Measurements from ENCODE around the gene RTN4RL2.

DNA sequence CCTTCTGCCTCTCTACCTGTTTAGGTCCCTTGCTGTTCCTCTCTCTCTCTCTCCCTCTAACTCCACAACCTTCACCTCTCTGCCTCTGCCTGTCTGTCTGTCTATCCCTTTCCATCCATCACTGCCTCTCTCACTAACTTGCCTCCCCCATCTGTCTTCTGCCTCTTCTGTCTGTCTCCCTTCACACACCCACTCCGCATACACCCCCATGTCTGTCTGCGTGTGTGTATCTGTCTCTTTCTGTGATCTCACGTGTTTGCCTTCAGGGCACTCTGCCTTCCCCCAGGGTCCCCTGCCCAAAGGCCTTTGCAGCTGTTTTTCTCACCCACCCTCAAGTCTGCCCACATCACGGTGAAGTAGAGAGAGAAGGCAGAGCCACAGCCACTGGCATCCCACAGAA, 7.9 kb downstream of the RTN4RL2 start:
- TF ChIP-seq POLR2A (IDR thresholded peaks at IDR 0.05), result no peak
- TF ChIP-seq POLR2AphosphoS5 (IDR thresholded peaks at IDR 0.05), result no peak
- TF ChIP-seq CTCF (IDR thresholded peaks at IDR 0.05), result no peak
